HUDEP-2 (cell line): ENCODE data around the gene ISLR.

Experiments
- DNase-seq, 76 experiments: peaks; one replicate each; lab custom pipeline; 2025; ENCODE audit not compliant: unreplicated experiment in 76 of 76; lab: John Stamatoyannopoulos, UW

Gene ISLR

GRCh38 chr15:74173380-74174218, at the start of gene ISLR:
ISLR (plus strand) TSS chr15:74173710; CDS start chr15:74174859, 1,149 bp downstream.
- no peak for DNase-seq

DNA sequence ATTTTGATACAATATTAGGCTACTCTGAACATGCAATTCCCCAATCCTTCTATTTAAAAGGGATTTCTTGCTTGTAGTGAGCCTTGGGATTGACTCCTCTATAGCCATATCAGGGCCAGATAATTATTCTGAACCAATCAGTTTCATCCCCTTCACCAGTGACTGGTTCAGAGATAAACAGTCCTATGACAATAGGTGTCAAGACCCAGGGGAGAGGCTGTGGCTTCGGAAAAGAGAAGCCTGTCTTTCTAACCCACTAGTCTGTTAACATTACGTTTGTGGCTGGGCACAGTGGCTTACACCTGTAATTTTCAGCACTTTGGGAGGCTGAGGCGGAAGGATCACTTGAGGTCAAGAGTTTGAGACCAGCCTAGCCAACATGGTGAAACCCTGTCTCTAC, 49.3 kb upstream of the ISLR start:
- no peak for DNase-seq

DNA sequence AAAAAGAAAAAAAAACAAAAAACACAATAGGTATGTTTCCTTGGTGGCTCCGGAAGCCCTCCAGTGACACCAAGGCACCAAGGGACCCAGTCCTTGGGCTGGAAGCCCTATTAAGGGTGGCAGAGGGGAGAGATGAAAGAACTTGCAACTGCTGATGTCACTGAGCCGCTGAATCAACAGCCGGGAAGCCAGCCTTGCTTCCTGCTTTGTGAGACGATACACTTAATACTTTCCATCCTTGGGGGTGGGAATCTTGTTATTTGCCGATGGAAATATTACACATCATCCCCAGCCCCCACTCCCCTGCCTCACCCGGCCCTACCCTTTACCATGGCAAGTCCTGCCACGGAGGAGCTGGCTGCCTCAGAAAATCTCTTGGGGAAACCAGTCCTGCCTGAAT, 48.8 kb upstream of the ISLR start:
- no peak for DNase-seq

DNA sequence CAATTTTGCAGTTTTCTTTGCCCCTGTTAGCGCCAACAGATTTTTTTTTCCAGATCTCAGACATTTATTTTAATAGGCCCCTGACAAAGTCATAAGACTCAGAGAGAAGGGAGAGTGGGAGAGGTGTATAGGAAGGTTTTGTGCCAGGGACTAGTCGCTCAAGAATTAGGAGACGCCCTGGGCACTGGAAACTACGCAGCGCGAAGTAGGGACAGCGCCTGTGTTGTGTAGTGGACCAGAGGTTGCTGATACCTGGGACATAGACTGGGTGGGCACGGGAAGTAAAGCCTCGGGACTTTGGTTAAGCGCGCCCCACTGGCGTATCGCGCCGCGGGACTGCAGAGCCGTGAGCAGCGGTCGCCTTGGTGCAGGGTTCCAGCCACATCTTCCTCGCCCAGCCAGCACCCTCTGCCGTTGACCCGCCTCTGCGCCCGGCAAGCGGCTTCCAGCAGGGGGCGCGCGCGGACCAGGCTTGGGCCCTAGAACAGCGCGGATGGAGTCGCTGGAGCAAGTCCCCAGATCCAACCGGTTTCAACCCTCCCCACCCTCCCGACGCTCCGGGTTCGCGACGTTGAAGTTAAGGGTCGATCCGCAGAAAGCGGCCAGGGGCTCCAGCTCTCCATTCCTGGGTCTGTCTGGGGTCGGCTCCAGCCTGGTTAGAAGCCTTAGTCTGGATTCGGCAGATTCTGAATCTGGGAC, 46.1 kb upstream of the ISLR start:
- DNase-seq: peak in 72 of 76 experiments; percentile 8 to 88 (median 64)

DNA sequence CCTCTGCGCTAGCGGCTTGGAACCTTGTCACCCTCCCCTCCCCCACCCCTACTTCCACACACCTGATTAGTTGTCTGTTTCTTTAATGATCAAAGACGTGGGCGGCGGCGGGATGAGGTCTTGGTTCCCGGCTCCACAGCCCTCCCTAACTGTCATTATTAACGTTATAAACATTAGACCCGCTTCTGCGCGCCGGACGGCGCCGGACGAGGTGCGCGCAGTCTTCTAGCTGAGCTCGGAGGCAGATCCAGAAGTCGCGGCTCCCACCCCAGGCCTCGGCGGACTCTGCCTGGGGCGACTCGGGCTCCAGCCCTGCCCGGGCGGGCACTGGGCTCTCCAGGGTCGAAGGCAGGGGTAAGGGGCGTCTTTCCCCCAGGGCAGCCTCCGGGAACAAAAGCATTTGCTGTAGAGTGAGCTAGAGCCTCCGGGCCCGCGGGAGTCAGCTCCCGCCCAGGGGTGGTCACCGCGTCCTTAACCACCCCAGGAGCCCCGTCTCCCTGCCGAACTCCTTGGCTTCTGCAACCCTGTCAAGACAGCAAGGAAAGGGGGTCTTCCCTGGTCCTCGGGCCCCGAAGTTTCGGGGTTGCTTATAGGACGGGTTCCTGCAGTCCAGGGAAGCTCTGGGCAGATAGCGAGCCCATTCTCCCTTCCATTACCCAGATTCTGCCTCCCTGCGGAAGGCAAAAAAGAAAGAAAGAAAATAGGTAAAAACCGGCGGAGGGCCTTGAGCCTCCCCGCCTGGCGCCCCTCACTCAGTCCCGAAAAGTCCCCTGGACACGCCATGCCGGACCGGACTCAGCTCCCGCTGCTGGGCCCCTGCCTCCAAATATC, 45.3 kb upstream of the ISLR start:
- no peak for DNase-seq

GRCh38 chr15:74128785-74129585, 44.5 kb upstream of the ISLR start:
- DNase-seq: no peak

GRCh38 chr15:74129586-74130154, 43.8 kb upstream of the ISLR start:
- no peak for DNase-seq

DNA sequence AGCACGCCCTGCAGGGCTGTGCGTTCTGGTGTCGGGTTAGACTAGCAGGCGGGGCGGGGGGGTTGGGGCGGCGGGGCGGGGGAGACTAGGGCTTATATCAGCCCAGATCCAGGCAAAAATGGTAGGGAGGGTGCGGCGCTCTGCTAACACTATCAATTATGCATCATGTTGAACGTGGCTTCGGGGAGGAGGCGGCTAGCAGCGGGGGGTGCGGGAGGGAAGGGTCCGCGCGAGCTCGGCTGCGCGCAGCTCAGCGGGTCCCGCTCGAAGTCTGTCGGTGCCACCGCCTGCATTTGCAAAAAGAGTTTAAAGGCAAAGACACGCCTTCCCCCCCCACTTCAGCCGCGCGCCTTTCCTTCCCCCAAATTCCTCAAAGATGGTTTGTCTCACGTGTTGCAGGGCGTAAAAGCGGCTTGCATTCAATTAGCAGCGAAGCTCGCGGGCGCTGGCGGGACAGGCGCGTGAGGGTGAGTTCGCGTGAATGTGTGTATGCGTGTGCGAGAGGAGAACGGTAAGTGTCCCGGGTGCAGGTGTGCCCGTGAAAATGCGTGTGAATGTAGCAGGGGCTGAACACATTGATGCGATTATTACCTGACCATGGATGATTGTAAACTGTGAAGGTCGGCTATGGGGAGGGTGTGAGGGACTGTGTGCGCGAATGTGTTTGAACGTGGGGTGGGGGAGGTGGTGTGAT, 43.2 kb upstream of the ISLR start, which contains the start of gene ISLR2:
ISLR2 (plus strand) TSS at position 432 of the 694 bp plus-strand sequence. CDS start 2,169 bp downstream, outside the sequence.
- peak in 2 of 76 experiments; percentile 6 to 11 for DNase-seq

- no peak for DNase-seq
Measured at GRCh38 chr15:74130849-74131627, 42.5 kb upstream of the ISLR start.

DNA sequence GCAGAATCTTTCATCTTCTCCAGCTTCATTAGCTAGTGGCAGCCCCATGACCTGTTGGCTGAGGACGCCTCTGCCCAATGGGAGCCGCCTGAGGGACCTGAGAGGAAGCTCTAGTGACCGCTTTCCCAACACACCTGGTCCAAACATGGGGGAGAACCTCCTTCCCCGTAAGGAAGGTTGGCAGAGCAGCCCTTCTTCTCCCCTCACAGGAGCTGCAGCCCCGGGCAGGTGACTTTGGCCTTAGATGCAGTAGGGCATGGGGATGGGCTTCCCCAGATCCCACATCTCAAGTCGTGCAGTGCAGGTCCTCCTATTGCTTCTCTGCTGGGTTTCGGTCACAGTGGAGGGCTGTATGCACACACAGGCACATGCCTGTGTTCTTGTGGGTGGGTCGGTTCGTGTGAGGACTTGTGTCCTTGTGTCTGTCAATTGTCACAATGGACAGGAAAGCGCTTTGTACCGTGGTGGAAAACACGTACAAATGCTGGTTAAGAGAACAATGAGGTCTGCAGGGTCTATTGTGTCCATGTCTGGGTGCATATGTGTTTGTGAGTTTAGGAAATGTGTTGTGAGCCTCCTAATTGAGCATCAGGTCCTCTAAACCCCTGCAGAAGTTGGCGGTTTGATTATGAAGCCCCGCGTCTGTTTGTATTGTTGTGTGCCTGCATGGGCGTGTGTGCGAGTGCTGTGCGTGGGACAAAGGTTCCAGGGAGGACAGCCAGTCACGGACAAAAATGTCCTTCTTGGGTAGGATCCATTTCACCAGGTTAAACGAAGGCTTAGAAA, 41.7 kb upstream of the ISLR start:
- DNase-seq: no peak

- DNase-seq: peak in 1 of 76 experiments; percentile 12
Measured at GRCh38 chr15:74132681-74133651, 40.5 kb upstream of the ISLR start.

DNA sequence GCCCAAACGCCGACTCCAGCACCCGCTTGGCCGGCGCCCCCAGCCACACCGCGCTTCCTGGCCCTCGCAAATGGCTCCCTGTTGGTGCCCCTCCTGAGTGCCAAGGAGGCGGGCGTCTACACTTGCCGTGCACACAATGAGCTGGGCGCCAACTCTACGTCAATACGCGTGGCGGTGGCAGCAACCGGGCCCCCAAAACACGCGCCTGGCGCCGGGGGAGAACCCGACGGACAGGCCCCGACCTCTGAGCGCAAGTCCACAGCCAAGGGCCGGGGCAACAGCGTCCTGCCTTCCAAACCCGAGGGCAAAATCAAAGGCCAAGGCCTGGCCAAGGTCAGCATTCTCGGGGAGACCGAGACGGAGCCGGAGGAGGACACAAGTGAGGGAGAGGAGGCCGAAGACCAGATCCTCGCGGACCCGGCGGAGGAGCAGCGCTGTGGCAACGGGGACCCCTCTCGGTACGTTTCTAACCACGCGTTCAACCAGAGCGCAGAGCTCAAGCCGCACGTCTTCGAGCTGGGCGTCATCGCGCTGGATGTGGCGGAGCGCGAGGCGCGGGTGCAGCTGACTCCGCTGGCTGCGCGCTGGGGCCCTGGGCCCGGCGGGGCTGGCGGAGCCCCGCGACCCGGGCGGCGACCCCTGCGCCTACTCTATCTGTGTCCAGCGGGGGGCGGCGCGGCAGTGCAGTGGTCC, 39.7 kb upstream of the ISLR start:
- no peak for DNase-seq

- peak in 25 of 76 experiments; percentile 1 to 59 (median 27) for DNase-seq
Measured at GRCh38 chr15:74134387-74135027, 39.0 kb upstream of the ISLR start.

DNA sequence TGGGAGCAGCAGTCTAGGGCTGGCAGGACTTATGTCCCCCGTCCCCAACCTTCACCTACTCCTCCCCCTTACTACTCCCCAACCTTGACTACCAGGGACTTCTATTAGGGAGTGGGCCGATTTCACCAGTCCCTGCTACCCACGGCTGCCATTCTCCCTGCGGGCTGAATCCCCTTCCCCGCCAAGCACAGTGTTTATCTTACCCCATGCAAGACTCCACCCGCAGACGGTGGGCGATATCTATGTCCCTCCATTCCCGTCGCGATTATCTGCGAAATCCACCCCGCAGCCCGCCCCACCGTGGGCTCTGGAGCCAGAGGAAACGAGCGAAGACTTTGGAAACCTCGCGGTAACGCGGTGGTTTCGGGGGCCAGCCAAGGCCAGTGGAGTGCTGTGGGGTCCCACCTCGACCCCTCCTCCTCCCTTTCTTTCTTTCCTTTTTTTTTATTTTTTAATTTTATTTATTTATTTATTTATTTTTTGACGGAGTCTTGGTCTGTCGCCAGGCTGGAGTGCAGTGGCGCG, 38.4 kb upstream of the ISLR start:
- no peak for DNase-seq

GRCh38 chr15:74136540-74136813, 37.0 kb upstream of the ISLR start:
- no peak for DNase-seq
